HG02852 (cell line): ENCODE data around the gene C4orf50.
"Not testable (repeated sequence)": the region's sequence is repeated elsewhere in the genome, so short reads cannot be mapped to it uniquely, and the experiment has no call there.

Source experiments
- ATAC-seq: cut with Tn5 transposase; IDR thresholded peaks from one replicate; pipeline ENCODE4 v1.9.1; 2021; ENCODE audit warnings: mild to moderate bottlenecking, moderate library complexity; ENCODE audit not compliant: unreplicated experiment

C4orf50 gene

DNA sequence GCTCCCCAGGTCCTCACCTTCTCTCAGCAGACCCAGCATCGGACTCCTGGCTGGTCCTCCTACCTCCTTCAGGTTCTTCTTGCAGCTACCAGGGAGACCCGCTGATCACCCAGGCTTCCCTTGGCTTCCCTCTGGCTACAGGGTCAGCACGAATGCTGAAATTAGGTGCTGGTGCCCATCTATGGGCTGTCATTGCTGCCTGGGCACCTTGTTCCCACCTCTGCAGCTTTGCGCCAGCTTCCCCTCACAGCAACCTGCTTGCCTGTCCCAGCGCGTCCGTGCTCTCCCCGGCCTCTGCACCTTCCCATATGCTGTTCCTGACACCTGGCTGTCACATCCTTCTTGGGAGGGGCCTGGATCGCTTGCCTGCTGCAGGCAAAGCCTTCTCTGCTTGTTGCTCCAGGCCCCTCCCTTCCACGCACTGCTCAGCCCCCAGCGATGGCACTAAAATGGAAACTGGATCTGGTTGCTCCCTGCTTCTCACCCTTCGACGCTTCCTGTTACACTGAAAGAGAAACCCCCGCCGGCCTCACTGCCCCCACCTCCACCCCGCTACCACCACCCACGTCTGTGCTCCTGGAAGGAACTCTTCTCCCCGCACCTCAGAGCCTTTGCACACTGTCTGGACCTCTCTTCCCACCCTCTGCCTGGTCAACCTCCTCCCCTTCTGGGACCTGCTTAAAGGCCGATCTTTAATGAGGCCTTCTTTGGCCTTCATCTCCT, 22.2 kb downstream of the C4orf50 start:
- ATAC-seq, result peak; percentile 41

DNA sequence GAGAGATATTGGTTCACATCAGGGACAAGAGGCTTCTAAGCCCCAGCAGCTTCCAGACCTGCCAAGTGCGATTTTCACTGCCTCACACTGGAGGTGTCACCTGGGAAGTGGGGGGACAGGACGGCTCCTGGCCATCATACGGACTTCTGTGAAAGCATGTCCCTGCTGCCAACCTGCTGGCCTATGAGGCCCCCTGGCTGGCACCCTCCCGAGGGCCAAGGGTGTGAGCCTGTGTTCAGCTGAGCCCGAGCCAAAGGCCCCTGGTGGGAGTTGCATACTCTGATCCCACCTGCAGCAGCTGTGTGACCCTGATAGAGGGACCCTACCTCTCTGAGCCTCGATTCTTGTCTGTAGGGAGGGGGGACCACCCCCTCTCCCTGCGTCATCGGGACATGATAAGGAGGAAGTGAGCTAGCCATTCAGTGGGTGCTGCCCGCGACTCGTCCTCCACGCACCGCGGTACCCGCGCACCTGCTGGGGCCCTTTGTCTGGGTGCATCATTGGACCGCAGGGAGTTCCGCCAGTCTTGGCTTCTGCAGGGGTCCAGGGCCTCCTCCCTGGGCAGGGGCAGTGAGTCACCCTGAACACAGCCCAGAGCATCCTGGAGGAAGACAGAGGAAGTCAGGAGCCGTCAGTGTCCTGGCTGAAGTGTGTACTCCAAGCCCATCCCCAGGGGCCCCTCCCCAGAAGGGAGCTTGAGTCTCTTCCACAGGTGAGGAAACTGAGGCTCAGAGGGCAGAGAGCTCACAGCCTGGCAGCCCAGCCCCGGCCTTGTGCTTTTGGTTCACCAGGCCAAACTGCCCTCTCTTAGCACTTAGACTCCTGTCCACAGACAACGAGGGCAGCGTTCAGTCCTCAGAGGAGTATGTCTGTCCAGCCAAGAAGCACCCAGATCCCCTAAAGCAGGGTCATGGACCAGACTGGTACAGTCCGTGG, 24.1 kb downstream of the C4orf50 start:
- ATAC-seq, result no peak

- ATAC-seq, result not testable (repeated sequence)
Observed at GRCh38 chr4:5993346-5993745, 24.9 kb downstream of the C4orf50 start.

DNA sequence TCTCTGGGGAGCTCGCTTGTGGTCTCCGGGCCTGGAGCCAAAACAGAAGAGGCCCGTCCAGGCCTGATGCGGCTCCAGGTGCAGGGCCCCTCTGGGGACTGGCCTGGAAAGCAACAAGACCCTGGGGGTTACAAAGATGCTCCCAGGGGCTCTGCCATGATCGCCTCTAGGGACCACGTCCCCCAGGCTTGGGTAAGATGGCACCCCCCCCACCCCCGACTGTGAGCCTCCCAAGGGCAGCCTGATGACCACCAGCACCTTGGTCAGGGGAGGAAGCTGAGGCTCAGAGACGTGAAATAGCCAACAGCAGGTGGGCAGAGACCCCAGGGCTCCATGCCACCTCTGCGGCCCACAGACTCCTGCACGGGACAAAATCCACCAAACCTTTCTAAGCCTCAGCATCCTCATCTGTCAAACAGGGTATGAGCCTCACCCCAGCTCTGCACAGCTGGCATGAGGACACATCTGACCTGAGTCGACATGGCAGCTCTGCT, 25.4 kb downstream of the C4orf50 start:
- no peak for ATAC-seq

DNA sequence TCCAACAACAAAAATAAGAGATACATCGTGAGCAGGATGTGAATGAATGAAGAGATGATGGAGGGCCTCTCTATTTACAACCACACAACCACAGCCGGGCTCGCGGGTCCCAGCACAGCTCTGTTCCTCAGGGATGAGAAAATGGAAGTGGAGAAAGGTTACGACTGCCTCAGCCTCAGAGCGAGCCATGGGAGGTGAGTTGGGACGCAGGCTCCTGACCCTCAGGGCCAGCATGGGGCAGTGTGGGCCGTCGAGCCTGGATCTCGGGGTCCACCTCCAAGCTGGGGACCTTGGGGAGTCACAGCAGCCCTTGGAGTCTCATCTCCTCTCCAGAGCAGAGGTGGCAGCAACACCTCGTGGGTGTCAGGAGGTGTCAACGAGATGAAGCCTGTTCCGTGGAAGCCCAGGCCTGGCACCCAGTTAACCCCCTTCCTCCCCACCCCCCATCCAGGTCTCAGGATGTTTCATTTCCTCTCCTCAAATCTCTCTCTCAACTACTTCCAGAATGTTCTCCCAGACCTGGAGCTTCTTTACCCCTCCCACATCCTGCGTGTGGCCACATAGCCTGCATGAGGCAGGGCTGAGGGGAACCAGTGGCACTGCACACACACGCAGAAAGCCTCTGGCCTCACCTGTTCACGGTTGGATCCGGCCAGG, 25.9 kb downstream of the C4orf50 start:
- no peak for ATAC-seq

- no peak for ATAC-seq
Observed at GRCh38 chr4:5991405-5991804, 26.8 kb downstream of the C4orf50 start.

DNA sequence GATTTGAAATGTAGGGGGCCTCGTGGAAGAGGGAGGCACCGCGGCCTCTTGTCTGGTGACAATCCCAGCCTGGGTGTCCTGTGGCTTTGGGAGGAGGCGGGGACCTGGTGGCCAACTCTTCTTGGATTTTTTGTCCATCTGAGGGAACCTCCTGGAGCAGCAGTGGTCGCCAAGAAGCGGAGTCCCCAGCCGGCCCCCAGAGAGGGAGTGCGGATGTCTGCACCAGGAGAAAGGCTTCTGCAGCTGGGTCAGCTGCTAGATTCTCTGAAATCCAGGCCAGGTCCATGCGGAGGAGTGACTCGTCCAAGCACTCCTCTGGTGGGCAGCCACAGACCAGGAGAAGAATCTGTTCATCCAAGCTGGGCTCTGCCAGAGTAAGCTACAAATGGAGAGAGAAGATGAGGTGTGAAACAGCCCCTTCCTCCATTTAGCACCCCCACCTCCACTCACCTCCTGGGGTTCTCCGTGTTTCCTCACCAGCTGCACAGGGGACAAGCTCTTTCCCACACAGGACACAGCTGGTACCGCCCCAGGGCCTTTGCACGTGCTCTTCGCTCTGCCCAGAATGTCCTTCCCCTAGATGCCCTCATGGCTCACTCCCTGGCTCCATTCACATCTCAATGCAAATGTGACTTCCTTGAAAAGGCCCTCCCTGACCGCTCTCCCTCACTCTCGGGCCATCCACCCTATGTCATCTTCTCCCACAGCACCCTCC, 27.6 kb downstream of the C4orf50 start:
- ATAC-seq, result no peak

DNA sequence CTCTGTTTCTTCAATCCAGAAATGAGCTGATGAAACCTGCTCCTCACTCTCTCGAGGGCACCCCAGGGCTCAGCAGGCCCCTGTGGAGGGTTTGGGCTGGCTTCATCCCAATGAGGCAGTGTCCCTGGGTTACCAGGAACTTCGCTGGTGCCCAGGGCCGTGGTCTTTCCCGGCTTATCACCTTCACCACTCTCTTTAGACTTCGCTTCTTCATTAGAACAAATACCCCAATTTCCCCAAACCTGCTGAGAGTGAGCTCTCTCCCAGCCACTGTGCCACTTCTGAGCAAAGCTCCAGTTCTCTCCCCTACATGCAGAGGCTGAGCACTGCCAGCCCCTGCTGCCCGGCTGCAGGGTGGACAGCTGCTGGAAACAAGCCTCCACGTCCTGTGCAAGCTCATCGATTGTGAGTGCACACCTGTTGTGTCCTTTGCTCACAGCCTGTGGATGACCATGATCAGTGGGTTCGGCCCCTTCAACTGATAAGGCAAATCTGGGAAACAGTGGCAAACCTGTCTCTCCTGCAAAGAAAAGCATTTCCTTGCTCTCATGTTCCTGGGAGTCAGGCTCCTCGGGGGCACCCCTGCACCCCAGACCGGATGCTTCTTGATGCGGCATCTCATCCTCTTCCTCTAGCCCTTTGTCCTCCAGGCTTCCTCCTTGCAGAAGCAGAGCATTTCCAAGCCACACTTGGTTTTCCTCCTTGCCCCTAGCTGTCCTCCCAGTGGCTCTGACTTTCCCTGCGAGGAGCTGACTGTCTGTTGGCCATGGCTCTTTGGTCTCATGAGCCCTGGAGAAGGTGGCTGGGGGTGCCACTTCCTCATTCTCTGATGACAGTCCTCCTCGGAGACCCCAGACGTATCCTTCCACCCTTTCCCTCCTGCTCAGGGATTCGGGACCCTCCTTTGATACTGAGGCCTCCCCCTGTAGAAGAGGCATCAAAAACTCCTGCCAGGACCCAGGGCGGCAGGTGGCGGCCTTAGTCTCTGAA, 28.7 kb downstream of the C4orf50 start:
- no peak for ATAC-seq

GRCh38 chr4:5988086-5988845, 30.0 kb downstream of the C4orf50 start:
- ATAC-seq, result no peak

DNA sequence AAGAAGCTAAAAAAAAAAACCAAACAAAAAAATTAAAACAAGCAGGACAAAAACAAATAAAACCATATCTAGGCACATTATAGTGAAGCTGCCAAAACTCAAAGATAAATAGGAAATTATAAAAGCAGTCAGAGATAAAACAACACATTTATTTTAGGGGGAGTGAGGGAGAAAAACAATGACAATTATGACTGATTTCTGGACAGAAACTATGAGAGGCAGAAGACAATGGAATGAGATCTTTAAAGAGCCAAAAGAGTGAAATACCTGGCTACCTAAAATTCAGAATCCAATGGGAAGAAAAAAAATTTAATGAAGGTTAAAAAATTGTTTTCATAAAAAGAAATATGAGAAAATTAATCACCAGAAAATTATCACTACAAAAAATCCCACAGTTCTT, 33.4 kb downstream of the C4orf50 start:
- no peak for ATAC-seq

DNA sequence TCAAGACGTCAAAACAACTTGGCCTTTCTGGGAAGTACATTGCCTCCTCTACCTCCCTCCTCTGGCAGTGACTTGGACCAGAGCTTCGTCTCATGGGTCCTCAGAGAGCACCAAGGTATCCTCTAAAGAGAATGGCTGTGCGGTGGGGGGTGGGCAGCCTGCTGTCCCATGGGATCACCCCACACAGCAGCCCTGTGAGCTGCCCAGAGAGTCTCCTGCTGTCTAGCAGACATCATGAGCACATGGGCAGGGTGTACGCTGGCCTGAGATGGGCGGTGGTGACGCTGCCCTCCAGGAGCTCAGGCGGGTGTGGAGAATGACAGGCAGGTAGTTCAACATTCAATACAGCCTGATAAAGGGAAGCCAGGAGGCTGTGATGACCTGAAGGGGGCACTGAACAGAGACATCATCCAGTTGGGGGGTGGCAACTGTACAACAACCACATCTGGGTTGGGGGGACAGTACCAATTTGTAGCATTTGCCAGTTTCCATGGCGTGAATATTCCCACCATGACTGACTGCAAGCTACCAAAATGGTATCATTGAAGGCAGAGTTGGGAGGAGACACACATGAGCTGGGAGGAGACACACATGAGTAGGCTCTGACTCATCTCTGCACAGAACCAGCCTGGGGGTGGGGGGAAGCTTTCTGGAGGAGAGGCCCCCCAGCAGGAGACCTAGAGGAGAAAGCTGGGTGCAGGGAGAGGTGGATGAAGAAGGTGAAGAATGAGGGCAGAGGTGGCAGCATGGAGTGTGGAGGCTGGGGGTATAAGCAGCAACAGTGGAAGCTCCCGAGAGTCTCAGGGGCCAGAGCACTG, 35.9 kb downstream of the C4orf50 start:
- no peak for ATAC-seq

GRCh38 chr4:5980436-5981155, 37.6 kb downstream of the C4orf50 start:
- no peak for ATAC-seq

- ATAC-seq, result no peak
Observed at GRCh38 chr4:5979981-5980380, 38.2 kb downstream of the C4orf50 start.

DNA sequence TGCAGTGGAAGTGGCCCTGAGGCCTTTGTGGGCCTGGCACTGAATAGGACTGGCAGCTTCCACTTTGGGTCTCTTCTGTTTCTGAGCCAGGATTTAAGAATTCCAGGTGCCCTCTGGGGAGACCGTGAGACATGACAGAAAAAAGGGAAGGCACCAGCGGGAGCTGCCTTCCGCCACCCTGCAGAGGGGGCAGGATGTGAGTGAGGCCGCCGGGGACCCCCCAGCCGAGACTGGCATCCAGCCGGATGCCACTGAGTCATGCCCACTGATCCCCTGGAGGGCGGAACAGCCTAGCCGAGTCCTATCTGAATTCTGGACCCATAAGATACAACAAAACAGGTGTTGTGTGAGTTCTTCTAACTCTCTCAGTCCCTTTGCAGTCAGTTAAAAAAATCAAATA, 41.3 kb downstream of the C4orf50 start:
- ATAC-seq, result no peak

GRCh38 chr4:5976431-5976830, 41.8 kb downstream of the C4orf50 start:
- ATAC-seq, result no peak

DNA sequence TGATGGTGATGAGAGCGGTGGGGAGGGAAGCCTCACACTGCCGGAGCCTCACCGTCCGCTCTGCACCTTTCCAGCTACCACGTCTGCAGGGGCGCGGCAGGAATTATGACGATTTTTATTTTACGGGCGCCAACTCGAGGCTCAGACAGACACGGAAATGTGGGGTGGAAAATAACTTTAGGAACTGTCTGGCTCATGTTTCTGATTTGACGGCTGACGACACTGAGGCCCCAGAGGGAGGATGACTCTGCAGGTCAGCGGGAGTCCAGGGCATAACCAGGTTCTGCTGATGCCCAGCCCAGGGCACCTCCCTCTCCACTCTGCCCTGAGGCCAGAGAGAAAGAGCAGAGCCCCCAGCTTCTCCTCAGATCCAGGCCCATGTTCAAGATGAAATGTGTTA, 43.9 kb downstream of the C4orf50 start:
- no peak for ATAC-seq

DNA sequence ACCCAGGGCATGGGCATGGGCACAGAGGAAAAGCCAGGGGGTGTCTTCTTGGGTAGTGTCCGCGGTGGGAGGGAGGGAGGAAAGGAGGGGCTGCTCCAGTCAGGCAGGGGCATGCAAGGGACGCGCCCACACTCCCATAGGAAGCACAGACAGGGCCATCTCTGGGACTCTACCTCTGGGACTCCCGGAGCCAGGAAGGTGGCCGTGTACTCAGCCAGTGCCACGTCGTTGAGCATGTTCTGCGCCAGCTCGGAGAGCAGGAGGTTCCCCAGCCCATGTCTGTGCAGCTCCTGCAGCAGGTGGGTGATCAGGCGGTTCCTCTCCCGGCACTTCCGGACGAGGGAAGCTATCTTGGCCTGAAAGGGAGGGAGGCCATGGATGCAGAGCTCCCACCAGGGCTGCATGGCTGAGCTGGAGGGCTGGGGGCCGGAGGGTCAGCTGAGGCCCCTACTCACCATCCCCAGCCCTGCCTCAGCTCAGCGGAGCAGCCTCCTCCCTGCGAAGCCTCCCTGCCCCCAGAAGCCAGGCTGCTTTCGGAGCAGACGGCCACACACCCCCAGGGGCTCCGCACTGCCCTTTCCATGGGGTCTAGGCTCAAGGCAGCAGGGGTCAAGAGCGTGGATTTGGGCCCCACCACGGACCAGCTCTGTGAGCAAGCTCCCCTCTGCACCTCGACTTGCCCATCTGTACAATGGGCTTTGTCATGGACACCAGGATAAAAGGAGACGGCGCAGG, 44.6 kb downstream of the C4orf50 start:
- ATAC-seq, result no peak
